ENCODE results near the gene CHST9.
"Not testable (repeated sequence)": the region's sequence is repeated elsewhere in the genome, so short reads cannot be mapped to it uniquely, and the experiment has no call there.

CHST9 gene, protein sequence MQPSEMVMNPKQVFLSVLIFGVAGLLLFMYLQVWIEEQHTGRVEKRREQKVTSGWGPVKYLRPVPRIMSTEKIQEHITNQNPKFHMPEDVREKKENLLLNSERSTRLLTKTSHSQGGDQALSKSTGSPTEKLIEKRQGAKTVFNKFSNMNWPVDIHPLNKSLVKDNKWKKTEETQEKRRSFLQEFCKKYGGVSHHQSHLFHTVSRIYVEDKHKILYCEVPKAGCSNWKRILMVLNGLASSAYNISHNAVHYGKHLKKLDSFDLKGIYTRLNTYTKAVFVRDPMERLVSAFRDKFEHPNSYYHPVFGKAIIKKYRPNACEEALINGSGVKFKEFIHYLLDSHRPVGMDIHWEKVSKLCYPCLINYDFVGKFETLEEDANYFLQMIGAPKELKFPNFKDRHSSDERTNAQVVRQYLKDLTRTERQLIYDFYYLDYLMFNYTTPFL

DNA sequence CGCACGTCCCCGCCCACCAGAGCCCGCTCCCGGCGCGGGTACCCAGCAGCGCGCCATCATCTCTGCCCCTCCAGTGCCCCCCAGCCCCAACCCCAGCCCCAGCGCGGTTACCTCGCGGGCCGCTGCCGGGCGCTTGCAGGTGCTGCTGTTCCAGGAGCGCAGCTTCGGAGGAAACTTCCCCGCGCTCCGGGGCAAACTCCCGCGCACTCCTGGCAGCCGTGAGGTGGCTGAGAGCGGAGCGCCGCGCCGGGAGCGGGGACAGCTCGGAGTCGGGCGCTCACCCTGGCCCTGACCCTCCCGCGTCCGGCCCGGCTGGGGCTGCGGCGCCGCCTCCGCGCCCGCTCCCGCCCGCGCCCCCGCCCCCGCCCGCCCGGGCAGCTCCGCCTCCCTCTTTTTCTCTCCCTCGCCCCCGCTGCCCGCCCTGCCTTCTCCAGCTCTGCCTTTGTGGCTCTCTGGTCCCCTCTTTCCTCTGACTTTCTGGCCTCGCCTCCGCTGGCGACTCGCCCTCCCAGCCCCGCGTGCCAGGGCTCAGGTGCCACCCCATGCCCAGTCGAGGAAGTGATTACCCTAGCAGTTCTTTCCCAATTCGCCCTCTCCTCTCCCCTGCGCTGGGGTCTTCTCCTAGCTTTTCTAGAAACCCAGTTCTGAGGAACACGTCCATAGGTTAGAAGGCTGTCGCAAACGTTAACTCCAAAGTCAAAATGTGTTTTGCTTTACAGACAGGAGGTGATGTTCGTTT lies at the start of gene CHST9:
Gene CHST9, minus strand, starts transcription at position 284 of the 739 bp plus-strand sequence. CDS start 42,499 bp downstream, outside the sequence.
- no peak for DNase-seq

DNA sequence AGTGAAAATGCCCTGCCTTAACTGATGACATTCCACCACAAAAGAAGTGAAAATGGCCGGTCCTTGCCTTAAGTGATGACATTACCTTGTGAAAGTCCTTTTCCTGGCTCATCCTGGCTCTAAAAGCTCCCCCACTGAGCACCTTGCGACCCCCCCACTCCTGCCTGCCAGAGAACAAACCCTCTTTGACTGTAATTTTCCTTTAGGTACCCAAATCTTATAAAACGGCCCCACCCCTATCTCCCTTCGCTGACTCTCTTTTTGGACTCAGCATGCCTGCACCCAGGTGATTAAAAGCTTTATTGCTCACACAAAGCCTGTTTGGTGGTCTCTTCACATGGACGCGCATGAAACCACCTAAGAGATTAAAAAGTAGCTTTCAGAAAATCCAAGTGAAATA lies 47.2 kb upstream of the CHST9 start:
- DNase-seq: not testable (repeated sequence)

DNA sequence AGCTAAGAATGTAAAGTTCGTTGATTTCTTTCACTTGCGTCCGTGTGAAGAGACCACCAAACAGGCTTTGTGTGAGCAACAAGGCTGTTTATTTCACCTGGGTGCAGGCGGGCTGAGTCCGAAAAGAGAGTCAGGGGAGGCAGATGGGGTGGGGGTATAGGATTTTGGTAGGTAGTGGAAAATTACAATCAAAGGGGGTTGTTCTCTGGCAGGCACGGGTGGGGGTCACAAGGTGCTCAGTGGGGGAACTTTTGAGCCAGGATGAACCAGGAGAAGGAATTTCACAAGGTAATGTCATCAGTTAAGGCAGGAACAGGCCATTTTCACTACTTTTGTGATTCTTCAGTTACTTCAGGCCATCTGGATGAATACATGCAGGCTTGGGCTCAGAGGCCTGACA lies 46.6 kb upstream of the CHST9 start:
- not testable (repeated sequence) for DNase-seq

DNA sequence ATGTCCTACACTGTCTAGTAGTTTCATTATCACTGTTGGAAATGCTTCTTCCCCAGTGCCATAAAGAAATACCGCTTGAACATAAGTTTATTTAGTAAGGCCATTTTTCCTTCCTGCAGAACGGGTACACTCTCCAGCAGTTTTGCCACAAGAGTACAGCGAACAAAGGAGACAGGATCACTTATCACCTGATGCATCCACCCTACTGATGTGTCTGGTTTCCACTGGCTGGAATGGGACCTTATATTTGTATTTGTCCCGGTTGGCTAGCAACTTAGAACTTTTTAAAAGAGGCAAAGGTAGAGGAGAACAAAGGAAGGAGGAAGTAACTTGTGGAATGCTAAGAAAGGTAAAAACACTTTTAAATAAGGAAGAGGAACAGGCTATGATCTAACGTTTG lies 46.1 kb upstream of the CHST9 start:
- DNase-seq: not testable (repeated sequence)

DNA sequence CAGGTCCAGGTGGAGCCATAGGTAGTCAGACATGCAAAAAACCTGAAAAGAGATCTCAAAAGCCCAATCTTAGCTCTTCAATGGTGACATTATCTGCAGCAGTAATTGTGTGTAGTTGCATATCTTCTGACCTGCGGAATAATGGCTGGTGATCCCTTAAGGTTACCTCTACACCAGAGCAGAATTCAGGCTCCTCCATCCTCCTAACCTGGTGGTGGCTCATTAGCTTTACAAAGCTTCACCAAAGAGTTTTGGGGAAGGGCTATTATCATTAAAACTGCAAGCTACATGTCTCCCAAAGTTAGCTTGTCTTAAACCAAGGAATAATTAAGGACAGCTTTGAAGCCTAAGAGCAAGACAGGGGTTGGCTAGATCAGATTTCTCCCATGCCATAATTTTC lies 42.6 kb upstream of the CHST9 start:
- DNase-seq: no peak

DNA sequence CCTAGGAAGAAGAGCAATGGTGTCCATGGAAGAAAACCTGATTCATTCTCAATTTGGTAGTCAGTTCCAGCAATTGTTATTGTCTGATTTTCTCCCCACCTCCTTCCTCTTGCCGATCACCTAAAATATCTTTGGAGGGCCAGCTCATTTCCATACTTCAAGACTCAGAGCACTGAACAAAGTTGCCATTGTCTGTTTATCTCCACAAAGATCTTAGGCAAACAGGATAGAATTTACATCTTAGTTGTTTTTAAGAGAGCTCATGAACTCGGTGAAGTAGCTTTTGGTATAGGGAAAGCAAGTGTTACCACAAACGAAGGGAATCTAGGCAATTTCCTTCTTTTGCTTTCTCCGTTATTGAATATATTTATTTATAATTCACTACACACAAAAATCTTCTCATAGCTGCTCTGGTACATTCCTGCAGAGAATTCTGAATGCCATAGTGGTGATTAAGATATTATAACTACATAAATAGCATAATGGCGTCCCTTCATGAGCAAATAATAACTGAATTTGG lies 41.5 kb upstream of the CHST9 start:
- no peak for DNase-seq

DNA sequence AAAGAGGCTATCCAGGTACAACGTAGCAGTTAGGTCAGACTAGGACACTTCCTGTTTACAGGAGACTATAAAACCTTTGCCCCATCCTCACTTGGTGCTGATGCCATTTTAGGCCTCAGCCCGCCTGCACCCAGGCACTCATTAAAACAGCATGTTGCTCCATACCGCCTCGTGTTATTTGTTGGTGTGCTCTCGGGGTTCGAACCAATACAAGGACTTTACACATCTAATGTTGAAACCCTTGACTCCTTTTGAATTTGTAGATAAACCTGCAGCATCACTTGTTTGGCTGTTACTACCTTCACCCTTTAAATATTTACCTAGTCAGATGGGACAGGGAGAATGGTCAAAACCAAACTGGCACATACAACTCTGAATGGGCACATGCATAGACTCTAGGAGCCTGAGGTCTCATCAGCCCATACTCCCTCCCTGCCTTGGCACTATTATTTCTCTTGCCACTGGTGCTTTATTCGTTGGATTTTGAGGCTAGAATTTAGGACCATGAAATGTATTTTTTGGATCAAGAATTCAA lies 40.9 kb upstream of the CHST9 start:
- no peak for DNase-seq

DNA sequence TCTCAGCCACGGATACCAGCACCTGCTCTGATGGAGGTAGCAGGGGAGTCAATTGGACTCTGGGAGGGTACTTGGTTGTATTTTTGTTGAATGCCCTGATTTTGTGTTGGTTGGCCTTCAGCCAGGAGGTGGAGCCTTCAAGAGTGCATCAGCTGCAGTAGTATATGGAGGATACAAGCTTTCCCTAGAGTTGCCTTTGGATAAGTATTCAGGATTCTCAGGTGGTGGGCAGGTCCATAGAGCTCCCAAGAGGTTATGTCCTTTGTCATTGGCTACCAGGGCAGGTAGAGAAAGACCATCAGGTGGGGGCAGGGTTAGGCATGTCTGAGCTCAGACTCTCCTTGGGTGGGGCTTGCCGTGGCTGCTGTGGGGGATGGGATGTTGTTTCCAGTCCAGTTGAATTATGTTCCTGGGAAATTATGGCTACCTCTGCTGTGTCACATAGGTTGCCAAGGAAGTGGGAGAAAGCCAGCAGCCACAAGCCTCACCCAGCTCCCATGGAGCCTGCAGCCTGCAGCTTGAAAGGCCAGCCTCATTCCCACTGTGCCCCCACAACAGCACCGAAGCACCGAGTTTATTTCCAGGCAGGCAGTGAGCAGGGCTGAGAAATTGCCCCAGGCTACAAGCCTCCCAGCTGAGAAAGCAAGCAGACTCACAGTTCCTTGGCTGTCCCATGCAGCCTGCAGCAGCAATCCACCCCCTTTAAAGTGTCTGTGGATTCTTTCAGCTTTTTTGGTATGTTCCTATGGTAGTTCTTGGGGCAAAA lies 38.6 kb upstream of the CHST9 start:
- no peak for DNase-seq

DNA sequence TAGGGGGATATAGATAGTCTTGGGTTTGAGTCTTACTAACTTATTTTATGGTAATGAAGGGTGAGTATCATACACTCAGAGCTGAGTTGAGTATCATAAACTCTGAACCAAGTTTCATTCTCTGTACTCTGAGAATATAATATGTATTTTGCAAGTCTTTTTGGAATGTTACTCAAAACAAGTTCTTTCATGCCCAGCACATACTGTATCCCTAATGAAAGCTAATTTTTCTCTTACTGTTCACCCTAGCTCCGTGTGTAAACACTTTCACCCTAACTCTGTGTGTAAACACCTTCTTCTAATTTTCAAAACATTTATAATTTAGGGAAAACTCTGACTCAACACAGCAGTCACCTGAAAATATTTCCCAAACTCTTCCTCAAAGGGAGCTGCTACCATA lies 29.7 kb upstream of the CHST9 start:
- no peak for DNase-seq

DNA sequence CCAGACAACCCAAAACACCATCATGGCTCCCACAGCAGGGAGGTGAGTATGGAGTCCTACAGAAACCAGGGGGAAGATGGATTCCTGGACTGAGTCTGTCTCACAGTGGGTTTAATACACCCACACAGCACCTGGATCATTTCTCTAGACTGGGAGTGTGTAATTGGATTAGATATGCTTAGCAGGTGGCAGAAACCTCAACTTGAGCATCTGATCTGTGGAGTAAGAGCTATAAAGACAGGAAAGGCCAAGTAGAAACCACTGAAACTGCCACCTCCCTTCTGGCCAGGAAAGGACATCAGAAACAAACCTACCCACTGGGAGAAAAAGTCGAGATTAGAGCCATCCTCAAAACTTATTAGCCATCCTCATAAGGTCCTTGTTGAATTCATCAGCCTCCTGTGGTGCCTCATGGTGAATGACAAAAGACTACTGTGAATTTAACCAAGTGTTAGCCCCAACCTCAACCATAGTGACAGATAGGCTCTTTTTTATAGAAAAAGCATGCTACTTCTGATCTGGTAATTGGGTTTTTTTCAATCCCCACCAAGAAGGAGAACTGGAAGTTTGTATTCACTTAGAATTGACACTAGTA lies 28.1 kb upstream of the CHST9 start:
- no peak for DNase-seq

DNA sequence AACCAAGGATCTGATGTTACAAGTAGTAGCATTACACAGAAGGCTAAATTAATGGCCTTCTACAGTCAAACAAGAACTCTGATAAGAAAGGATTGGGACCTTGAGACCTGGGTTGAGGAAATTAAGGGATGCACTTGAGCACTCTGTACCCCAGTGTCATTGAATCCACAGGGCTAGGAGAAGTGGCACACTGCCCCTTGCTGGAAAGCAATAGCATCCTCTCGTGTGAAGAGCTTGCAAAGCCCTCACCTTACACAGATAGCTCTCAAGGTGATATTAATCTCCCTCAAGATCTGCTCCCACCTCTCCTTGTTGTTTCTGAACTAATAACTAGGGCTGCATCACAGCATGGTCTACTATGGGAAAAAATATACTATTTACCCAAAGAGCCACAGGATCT lies 26.5 kb upstream of the CHST9 start:
- DNase-seq: no peak

DNA sequence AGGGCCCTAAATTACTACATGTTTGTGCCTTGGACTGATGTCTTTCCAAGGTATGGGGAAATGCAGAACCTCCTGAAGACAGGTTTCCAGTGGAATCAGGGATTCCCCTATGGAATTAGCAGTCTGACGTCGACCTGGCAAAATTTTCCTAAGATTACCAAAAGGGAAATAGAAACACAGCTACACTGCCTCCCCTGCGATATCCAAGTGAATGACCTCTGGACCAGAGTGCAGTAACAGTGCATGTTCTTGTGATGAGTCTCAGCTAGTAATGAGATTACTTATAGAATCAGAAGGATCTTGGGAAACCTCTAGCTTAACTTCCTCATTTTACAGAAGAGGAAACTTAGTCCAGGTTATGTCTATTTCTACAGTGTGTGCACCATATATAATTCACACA lies 21.3 kb upstream of the CHST9 start:
- DNase-seq: no peak

DNA sequence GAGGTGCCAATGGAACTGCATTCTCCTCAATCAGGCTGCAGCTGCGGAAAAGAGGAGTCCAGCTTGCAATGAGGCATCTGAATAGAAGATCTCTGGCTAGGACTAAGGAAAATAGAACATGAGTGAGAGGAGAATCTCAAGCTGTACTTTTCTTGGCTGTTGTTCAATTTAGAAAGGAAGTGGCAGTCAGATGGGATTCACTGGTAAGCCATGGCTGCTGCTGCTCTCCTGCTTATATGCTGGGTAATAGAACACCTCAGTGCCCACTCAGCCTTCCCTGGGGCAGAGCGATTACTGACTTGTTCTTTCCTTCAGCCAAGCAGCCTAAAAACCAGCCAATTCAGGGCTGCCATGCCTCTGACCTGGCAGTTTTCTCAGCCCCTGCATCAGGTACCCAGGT lies 17.6 kb upstream of the CHST9 start:
- DNase-seq: no peak

DNA sequence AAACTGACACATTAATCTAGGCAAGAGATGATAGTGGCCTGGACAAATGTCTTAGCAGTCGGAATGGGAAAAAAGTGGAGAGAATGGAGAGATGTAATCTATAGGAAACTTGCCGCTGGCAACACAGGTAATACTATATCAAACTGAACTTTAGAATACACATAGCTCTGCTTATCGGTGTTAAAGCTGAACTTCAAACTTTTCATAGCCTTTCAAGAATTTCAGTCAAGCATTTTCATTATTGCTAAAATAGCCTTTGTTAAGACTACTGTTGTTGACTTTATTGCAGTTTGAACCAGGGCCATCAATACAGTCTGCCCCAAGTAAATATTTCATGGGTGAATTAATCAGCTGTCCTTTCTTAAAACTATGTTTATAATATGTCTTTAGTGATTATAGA lies 12.9 kb upstream of the CHST9 start:
- no peak for DNase-seq

DNA sequence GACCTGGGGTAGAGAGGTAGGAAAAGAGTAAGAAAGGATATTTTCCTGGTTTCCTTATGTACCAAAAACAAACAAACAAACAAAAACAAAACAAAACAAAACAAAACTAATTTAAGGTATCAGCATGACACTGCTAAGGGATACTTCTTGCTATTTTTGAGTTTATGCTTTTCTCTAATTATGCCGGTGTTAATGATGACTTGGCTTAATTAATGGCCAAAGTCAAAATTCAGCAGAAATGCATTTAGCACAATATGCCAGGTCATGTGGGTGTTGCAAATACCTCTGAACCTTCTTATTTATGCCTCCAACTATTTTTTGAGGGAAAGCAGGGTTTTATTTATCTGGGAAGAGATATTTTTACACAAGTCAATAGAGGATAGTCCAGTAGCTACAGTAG lies 3.2 kb upstream of the CHST9 start:
- no peak for DNase-seq

DNA sequence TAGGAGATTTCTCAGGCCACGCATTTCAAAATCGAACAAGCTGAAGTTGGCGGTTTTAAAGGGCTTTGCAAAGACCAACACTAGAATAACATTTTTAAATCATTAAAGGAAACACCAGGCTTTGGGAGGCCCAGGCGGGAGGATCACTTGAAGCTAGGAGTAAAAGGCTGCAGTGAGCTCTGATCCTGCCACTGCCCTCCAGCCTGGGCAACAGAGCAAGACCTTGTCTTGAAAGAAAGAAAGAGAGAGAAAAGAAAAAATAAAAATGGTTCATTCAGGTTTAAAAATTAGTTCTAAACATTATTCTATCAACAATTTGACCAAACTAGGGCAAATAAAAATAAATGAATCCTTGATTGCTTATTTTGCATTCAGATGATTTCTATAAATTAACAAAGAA lies 789 bp upstream of the CHST9 start:
- no peak for DNase-seq

DNA sequence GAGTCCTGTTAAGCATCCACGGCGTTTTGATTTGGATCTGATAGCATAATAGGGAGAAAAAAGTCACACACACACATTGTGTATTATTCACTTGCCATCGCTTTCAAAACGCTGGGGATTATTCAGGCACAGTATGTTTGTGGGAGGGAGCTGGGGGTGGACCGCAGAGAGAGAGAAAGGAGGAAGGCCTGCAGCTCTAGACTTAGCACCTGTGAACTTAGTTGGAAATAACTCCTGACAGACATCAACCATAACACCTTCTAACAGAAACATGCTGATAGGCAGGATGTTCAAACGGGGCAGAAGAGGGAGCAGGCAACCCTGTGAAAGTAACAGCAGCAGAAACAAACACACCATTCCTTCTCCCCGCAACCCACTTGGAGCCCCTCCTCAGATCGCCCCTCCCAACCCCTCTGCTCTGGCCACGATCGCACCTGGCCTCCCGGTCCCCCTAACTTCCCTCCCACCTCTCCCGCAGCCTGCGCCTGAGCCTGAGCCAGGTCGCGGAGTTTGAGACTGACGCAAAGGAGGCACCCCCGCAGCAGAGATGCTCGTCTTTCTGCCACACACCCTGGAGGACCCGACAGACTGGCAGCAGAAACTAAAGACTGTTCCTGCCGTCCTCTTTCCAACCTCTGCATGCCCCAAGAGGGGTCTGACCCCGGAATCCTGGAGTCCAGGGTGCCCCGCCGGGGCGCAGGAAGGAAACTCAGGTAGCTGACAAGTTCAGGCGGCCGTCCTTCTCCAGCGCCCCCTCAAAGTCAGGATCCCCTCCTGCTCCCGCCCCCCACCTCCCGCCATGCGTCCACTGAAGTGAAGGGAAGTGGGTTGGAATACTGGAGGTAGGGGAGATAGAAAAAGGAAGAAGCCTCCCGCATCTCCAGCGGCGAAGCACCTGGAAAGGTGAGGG lies 738 bp downstream of the CHST9 start:
- DNase-seq: no peak

DNA sequence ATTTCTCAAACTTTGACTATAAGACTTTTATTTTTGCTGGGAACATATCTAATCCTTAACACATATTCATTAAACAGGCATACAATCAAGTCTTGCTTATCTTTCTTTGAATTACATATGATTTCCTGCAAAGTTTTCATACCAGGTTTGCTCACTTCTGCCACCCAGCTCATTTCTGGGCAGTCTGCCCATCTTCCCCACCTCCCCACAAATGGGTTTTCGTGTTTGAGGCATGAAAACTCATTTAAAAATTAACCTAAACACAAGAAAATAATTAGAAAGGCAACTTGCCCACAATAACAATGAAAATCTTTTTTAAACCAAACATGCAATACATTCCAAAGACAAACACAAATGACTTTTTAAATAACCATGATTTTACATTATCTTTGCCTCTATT lies 3.4 kb downstream of the CHST9 start:
- no peak for DNase-seq

DNA sequence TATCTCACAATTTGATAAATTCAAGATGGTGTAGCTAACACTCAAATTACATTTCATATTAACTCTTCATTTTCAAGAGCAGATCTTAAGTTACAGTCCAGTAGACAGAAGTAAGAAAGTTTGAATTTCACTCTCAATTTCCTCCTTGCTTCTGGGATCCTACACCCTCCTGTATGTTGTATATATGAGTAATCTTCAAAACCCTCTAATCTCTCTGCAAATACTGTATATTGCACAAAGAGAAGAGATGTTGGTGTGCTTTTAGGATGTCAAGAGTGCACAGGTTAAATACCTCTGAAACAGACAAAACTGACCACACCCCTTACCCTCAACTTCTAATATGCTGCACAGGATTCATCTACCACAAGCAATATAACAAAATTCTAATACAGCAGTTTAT lies 6.7 kb downstream of the CHST9 start:
- DNase-seq: no peak

DNA sequence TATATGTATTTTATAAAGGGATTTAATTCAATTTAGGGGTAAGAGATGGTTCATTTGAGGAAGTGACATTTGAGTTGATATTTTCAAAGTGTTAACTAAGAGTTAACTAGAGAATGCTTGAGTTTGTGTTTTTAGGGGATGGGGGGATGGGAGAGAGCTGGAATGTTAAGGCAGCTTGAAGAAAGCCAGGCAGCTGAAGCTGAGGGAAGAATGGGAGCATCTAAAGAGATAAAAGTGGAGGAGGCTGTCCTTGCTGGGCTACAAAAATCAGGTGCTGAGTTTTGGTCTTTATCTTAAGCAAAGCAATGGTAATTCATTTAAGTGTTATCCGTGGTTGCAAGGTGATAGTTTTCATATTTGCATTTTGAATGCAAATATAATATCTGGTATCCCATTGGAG lies 9.2 kb downstream of the CHST9 start:
- no peak for DNase-seq

DNA sequence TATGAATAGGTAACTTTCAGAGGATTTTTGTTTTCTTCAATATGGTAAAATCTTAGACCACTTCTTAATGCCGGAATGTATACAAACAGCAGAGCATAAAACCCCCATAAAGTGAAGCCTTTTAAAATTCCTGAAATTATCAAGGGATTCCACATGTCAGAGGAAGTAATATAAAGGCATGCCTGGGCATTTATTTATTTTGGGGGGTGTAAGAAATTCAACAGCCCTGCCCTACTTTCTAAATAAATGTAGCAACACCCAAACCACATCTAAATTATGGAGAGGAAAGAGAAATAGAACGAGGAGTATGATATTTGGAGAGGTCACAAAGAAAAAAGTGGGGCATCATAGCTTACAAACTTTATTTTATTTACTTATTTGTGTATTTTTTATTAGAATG lies 9.9 kb downstream of the CHST9 start:
- no peak for DNase-seq

DNA sequence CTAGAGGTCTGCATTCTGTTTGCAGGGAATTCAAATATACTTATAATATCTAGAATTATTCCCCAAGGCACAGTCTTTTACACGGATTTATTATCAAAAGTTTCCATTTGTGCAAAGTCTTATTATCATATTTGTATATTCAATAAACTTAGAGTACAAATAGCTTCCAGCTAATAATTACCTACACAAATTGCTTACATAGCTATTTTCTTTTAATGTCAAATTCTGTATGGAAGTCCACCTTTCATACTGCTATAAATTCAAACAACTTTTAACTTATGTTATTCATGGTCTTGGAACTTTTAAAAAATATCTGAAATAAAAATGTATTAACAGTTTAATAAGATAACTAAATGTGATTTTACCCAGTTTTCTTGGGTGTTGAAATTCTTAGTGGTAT lies 13.1 kb downstream of the CHST9 start:
- no peak for DNase-seq
